ENCODE results near the gene KLHL14.
A peak's percentile ranks its signal among the peaks of the same experiment; 100 is the strongest.

KLHL14 gene

GRCh38 chr18:32677578-32677977 lies 95.2 kb downstream of the KLHL14 start:
- H3K36me3 ChIP-seq (ENCODE audit: low read length), result no peaks in the 10 kb centered on the region
- no peak overlapping the region for H3K4me2 ChIP-seq (ENCODE audit: low read depth, low read length, poor library complexity, severe bottlenecking)
- H3K9me3 ChIP-seq (ENCODE audit: insufficient read depth, low read length), result no peaks in the 10 kb centered on the region
- H3K9ac ChIP-seq (ENCODE audit: low read length), result no peak overlapping the region
- no peaks in the 10 kb centered on the region for H4K20me1 ChIP-seq (ENCODE audit: low read depth, low read length)
- H3K4me3 ChIP-seq (ENCODE audit: insufficient read depth, low read length, poor library complexity, severe bottlenecking), result no peak overlapping the region
- no peaks in the 10 kb centered on the region for H3K79me2 ChIP-seq (ENCODE audit: insufficient read depth, low read length)
- H3F3A ChIP-seq (ENCODE audit: insufficient read depth), result no peaks in the 10 kb centered on the region
- H2AFZ ChIP-seq (ENCODE audit: low read depth, low read length, severe bottlenecking), result no peak overlapping the region
- no peak for TF ChIP-seq CTCF (IDR thresholded peaks at IDR 0.05; ENCODE audit: insufficient read depth, low read length, poor library complexity, severe bottlenecking)
- TF ChIP-seq EZH2phosphoT487 (conservative IDR thresholded peaks at IDR 0.05; ENCODE audit: low read length), result no peak
- no peak overlapping the region for H3K27ac ChIP-seq (ENCODE audit: low read depth, low read length)
- H3K27me3 ChIP-seq (ENCODE audit: low read length), result no peaks in the 10 kb centered on the region
- no peaks in the 10 kb centered on the region for H3K9me2 ChIP-seq (replicated peaks; ENCODE audit: insufficient read depth, low read length)

- Histone ChIP-seq H3F3A (ENCODE audit: insufficient read depth) (no peaks in the 10 kb centered on the region), H2AFZ (ENCODE audit: low read depth, low read length, severe bottlenecking) (no peak overlapping the region), H3K36me3 (ENCODE audit: low read length) (no peaks in the 10 kb centered on the region), H3K4me2 (ENCODE audit: low read depth, low read length, poor library complexity, severe bottlenecking) (no peak overlapping the region), H3K79me2 (ENCODE audit: insufficient read depth, low read length) (no peaks in the 10 kb centered on the region), H3K4me3 (ENCODE audit: insufficient read depth, low read length, poor library complexity, severe bottlenecking) (no peak overlapping the region), H3K9ac (ENCODE audit: low read length) (no peak overlapping the region), H3K9me3 (ENCODE audit: insufficient read depth, low read length) (no peaks in the 10 kb centered on the region), H4K20me1 (ENCODE audit: low read depth, low read length) (no peaks in the 10 kb centered on the region), H3K27ac (ENCODE audit: low read depth, low read length) (no peak overlapping the region), H3K9me2 (replicated peaks; ENCODE audit: insufficient read depth, low read length) (no peaks in the 10 kb centered on the region), H3K27me3 (ENCODE audit: low read length) (no peaks in the 10 kb centered on the region)
- TF ChIP-seq CTCF (IDR thresholded peaks at IDR 0.05; ENCODE audit: insufficient read depth, low read length, poor library complexity, severe bottlenecking), result peak; percentile 34
- no peak for TF ChIP-seq EZH2phosphoT487 (conservative IDR thresholded peaks at IDR 0.05; ENCODE audit: low read length)
Observed at GRCh38 chr18:32674491-32674890, 98.3 kb downstream of the KLHL14 start.

- Histone ChIP-seq H3K9ac (ENCODE audit: low read length) (no peak overlapping the region), H3K9me2 (replicated peaks; ENCODE audit: insufficient read depth, low read length) (no peaks in the 10 kb centered on the region), H3F3A (ENCODE audit: insufficient read depth) (no peaks in the 10 kb centered on the region), H3K4me3 (ENCODE audit: insufficient read depth, low read length, poor library complexity, severe bottlenecking) (no peak overlapping the region), H2AFZ (ENCODE audit: low read depth, low read length, severe bottlenecking) (no peak overlapping the region), H3K27me3 (ENCODE audit: low read length) (no peaks in the 10 kb centered on the region), H3K79me2 (ENCODE audit: insufficient read depth, low read length) (no peaks in the 10 kb centered on the region), H3K27ac (ENCODE audit: low read depth, low read length) (no peak overlapping the region), H3K36me3 (ENCODE audit: low read length) (no peaks in the 10 kb centered on the region), H3K4me2 (ENCODE audit: low read depth, low read length, poor library complexity, severe bottlenecking) (no peak overlapping the region), H4K20me1 (ENCODE audit: low read depth, low read length) (no peaks in the 10 kb centered on the region), H3K9me3 (ENCODE audit: insufficient read depth, low read length) (no peaks in the 10 kb centered on the region)
- no peak for TF ChIP-seq EZH2phosphoT487 (conservative IDR thresholded peaks at IDR 0.05; ENCODE audit: low read length)
- no peak for TF ChIP-seq CTCF (IDR thresholded peaks at IDR 0.05; ENCODE audit: insufficient read depth, low read length, poor library complexity, severe bottlenecking)
Observed at GRCh38 chr18:32672398-32672797, 100.4 kb downstream of the KLHL14 start.
